ENCODE results near the gene ALG11.

DNA sequence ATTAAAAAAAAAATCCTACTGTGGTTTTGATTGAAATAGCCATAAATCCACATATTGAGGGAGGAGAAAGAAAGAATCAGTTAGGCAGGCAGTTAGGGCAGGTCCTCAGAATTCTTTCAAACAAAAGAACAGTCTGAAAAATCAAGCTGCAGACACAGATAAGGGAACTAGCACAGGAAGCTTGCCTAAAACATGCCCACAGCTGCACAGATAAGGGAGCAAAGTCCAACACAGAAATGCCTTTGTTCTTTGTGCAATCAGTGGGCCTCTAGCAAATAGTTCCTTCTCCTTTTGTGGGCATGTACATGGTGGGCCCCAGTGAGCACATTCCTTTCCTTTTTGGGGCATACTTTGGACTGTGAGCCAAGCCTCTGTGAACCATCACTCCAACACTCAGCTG lies 55.0 kb downstream of the ALG11 start:
- TF ChIP-seq, protein P1, sequence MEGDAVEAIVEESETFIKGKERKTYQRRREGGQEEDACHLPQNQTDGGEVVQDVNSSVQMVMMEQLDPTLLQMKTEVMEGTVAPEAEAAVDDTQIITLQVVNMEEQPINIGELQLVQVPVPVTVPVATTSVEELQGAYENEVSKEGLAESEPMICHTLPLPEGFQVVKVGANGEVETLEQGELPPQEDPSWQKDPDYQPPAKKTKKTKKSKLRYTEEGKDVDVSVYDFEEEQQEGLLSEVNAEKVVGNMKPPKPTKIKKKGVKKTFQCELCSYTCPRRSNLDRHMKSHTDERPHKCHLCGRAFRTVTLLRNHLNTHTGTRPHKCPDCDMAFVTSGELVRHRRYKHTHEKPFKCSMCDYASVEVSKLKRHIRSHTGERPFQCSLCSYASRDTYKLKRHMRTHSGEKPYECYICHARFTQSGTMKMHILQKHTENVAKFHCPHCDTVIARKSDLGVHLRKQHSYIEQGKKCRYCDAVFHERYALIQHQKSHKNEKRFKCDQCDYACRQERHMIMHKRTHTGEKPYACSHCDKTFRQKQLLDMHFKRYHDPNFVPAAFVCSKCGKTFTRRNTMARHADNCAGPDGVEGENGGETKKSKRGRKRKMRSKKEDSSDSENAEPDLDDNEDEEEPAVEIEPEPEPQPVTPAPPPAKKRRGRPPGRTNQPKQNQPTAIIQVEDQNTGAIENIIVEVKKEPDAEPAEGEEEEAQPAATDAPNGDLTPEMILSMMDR (IDR thresholded peaks at IDR 0.05), result no peak
- TF ChIP-seq POLR2AphosphoS5 (IDR thresholded peaks at IDR 0.05), result no peak
- no peak for TF ChIP-seq POLR2A (IDR thresholded peaks at IDR 0.05)

Data from transverse colon (tissue), 4 donors.